ENCODE data around the gene TRAF1. TPM values are rescaled to one million over a fixed set of nuclear protein-coding genes. Genes with fewer than 3 reads are reported as not detected.

TRAF1 gene
- total RNA-seq, 4 donors from 2014 or later: 5.7 to 7.8 (median 6.6) TPM

DNA sequence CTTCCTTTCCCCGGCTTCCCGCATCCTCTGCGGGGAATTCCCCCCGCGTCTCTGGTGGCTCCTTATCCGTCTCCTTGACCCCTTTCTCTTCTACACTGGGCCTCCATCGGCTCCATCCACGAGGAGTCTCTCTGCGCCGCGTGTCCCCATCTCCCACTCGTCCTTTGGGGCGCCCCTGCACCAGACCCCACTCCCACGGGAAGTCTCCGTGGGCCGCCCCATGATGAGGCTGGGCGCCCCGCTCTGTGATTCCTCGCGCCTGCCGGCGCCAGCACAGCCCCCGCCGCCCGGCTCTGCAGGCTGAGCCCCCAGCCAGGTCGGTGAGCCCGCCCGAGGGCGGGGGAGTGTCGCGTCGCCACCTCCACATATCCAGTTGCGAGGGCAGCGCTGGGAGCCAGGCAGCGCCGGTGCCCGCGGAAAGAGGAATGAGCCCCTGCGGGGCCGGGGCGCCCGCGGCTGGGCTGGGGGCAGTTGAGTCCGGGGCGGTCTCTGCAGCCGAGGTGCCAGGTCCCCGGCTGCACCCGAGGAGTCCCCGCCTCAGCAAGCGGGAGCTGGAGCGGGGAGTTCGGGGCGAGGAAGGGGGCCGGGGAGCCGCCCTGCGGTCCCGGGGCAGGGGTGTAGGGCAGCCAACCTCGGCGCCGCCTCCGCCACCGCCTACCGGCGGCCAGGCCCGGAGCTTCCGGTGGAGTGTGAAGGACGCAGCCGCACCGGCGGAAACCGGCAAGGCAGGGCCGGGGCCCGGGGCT, 2.1 kb upstream of the TRAF1 start:
- H3K9me3 ChIP-seq: no peaks in the 10 kb centered on the region
- TF ChIP-seq CTCF (IDR thresholded peaks at IDR 0.05) (peak in 2 of 6 experiments; percentile 17 to 29), POLR2A (IDR thresholded peaks at IDR 0.05) (peak in 1 of 2 donors; percentile 78)
- peaks cover 14 to 28% of the 10 kb centered on the region in 2 donors for H3K4me1 ChIP-seq
- WGBS, 2 donors: 1% methylated on average over 16 to 17 of the region's 73 CpGs
- no peaks in the 10 kb centered on the region for H3K36me3 ChIP-seq
- peak overlapping the region; percentile 85 to 91 (median 89) for H3K27ac ChIP-seq
- peak overlapping the region; percentile 62 to 85 (median 78) for H3K4me3 ChIP-seq (replicated peaks in 1 of 3)
- no peaks in the 10 kb centered on the region for H3K27me3 ChIP-seq
- peak; percentile 73 to 77 for DNase-seq
- intact Hi-C loops (cut with DNase I): loop anchor here (5.0 kb wide), 1 partner anchor 56 kb away; no protein-coding TSS in a partner anchor

GRCh38 chr9:120928015-120928482, 1.5 kb upstream of the TRAF1 start:
- H3K4me1 ChIP-seq: peaks cover 14 to 28% of the 10 kb centered on the region in 2 donors
- H3K27ac ChIP-seq: peak overlapping the region; percentile 85 to 91 (median 89)
- H3K4me3 ChIP-seq (replicated peaks in 1 of 3): peak overlapping the region; percentile 62 to 85 (median 78)
- no peaks in the 10 kb centered on the region for H3K36me3 ChIP-seq
- TF ChIP-seq CTCF (IDR thresholded peaks at IDR 0.05) (no peak), POLR2A (IDR thresholded peaks at IDR 0.05) (no peak)
- no peaks in the 10 kb centered on the region for H3K9me3 ChIP-seq
- no peaks in the 10 kb centered on the region for H3K27me3 ChIP-seq
- peak; percentile 47 to 59 for DNase-seq
- 43 to 49% methylated on average over 14 of the region's 14 CpGs for whole genome bisulfite sequencing, 2 donors
- intact Hi-C loops (cut with DNase I): loop anchor here (5.0 kb wide), 1 partner anchor 56 kb away; no protein-coding TSS in a partner anchor

DNA sequence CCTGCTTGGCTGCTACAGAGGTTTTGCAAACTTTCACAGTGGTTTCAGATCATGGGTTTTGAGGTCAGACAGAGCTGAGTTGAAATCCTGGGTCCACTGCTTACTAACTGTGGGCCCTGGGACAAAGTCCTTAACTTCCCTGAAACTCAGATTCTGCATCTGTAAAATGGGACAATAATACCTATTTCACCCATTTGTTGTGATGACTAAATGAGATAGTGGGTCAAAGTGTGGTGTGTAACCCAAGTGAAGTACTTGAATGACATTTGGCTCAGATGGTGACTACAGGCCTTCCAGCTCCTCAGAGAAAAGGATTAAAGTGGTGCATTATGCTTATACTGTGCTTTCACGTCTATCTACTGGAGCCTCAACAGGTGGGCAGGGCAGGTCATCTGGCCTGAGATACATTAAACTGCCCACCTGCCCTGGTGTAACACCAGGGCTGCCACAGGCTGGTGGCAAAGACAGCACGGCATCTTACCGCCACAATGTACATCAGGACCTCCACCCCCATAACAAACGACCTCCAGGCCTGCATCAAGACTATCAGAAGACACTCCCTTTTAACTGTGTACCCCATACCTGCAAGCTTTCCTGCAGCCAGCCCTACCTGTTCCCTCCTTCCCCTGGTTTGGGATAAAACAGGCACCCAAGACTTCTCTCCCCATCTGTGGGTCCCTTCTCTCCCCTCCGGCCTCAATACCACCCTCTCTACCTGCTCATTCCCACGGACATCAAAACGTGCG, 846 bp upstream of the TRAF1 start:
- TF ChIP-seq CTCF (IDR thresholded peaks at IDR 0.05): no peak
- no peak for TF ChIP-seq POLR2A (IDR thresholded peaks at IDR 0.05)
- Histone ChIP-seq H3K27me3 (no peaks in the 10 kb centered on the region), H3K27ac (peak overlapping the region in 1 of 3 donors; percentile 53), H3K36me3 (no peaks in the 10 kb centered on the region), H3K4me1 (peaks cover 14 to 28% of the 10 kb centered on the region in 2 donors), H3K9me3 (no peaks in the 10 kb centered on the region), H3K4me3 (replicated peaks in 1 of 3) (no peak overlapping the region)
- DNase-seq: no peak
- WGBS, 2 donors: 59 to 67% methylated on average over 5 to 8 of the region's 8 CpGs
- intact Hi-C loops (cut with DNase I): loop anchor here (5.0 kb wide), 1 partner anchor 55 kb away; no protein-coding TSS in a partner anchor

DNA sequence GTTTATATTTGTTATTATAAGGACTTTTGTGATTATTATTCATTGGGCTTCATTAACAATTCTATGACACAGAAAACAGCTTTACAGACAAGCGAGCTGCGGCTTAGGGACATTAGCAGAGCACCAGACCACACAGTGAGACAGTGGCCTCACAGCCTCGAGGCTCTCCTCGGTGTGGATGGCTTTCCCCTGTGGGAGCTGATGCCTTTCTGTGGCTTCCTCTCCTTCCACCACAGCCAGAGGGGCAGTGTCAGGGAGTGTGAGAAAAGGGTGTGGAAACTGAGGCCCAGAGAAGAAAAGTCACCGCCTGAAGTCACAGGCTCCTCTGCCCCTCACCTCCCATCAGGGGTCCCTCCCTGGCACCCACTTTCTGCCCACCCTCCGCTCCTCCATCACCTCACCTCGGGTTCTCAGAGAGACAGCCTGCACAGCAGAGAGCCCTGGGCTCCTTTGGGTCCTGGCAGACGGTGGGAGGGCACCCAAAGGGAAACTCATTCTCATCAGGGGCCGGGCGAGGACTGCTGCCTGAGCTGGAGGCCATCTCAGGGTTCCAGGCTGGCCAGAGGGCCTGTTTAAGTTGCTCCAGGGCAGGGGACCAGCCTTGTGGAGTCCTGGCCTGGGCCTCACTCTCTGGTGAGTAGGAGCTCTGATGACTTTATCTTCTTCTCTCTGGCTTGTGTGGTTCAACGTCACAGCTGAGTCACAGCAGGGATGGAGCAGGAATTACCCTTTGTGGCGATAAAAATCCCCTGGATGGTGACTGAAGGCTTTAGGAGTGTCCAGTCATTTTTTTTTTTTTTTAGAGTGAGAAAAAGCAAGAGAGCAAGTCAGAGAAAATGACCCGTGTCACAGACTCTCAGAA, 830 bp downstream of the TRAF1 start:
- H3K27ac ChIP-seq: peak overlapping the region; percentile 53 to 62 (median 58)
- WGBS, 2 donors: 67 to 71% methylated on average over 11 to 13 of the region's 13 CpGs
- no peaks in the 10 kb centered on the region for H3K27me3 ChIP-seq
- no peaks in the 10 kb centered on the region for H3K36me3 ChIP-seq
- no peak for DNase-seq
- H3K4me1 ChIP-seq: peaks cover 7 to 17% of the 10 kb centered on the region in 2 donors
- intact Hi-C loops (cut with DNase I): loop anchor here (5.0 kb wide), 1 partner anchor 53 kb away; no protein-coding TSS in a partner anchor
- H3K9me3 ChIP-seq: no peaks in the 10 kb centered on the region
- no peak overlapping the region for H3K4me3 ChIP-seq (replicated peaks in 1 of 3)
- TF ChIP-seq POLR2A (IDR thresholded peaks at IDR 0.05) (no peak), CTCF (IDR thresholded peaks at IDR 0.05) (no peak)
